HL-60 (cell line): ENCODE measurements around the gene NGFR.

Source experiments
- GABPA ChIP-seq: IDR thresholded peaks from 2 replicates; pipeline ENCODE4 v1.6.1; 2012; ENCODE audit warnings: low read depth
- TF ChIP-seq, protein P1 (sequence below): IDR thresholded peaks from one replicate; pipeline ENCODE4 v1.5.1; 2011; ENCODE audit warnings: low read length, control low read depth, inconsistent platforms; ENCODE audit not compliant: insufficient read depth

DNA sequence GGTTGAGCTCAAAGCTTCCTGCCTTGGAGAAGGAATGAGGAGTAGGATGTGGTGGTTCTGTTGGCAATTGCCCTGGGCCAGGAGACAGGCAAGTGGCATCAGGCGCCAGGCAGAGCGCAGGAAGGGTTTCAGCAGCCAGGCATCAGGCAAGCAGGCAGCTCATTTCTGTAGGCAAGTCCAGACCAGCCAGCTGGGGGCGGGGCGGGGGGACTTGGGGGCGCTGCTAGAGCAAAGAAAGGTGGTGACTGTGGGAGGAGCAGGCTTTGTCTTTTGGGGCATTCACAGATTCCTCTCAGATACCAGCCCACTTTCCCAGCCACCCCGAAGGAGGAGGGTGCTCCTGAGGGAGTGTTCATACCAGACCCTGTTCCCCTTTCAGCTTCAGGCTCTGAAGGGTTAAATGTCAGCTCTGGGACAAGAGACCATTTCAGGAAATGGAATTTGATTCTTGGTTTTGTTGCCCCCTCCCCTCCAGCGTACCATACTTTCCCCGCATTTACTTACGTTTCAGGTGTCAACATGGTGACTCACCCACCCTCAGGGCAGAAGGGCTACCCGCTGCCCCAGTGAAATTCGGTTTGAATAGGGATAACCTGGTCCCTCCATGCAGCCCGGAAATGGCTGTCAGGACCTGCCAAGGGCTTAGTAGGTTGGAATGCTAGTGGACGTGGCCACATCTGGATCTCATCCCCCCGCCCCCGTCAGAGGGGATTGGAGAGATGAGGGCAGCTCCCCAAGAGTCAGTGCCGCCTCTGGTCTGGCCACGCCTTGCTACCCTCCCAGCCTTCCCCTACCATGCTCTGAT lies 13.2 kb downstream of the NGFR start:
- TF ChIP-seq, protein P1, sequence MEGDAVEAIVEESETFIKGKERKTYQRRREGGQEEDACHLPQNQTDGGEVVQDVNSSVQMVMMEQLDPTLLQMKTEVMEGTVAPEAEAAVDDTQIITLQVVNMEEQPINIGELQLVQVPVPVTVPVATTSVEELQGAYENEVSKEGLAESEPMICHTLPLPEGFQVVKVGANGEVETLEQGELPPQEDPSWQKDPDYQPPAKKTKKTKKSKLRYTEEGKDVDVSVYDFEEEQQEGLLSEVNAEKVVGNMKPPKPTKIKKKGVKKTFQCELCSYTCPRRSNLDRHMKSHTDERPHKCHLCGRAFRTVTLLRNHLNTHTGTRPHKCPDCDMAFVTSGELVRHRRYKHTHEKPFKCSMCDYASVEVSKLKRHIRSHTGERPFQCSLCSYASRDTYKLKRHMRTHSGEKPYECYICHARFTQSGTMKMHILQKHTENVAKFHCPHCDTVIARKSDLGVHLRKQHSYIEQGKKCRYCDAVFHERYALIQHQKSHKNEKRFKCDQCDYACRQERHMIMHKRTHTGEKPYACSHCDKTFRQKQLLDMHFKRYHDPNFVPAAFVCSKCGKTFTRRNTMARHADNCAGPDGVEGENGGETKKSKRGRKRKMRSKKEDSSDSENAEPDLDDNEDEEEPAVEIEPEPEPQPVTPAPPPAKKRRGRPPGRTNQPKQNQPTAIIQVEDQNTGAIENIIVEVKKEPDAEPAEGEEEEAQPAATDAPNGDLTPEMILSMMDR = no peak
- TF ChIP-seq GABPA = no peak
